RPMI7951 (cell line): ENCODE measurements around the gene SLC38A1. TPM values are rescaled to one million over a fixed set of nuclear protein-coding genes. Genes with fewer than 3 reads are reported as not detected.
A peak's percentile ranks its signal among the peaks of the same experiment; 100 is the strongest.
"Not testable (repeated sequence)": the region's sequence is repeated elsewhere in the genome, so short reads cannot be mapped to it uniquely, and the experiment has no call there.

Experiments
- DNase-seq: peaks from one replicate; pipeline ENCODE4 v3.0.0-alpha.2; 2012; ENCODE audit warnings: low read depth
- total RNA-seq: library from RNA; depleted of rRNA; stranded (reverse); fragments of >200 nt; shearing (Covaris generic); gene quantifications from 2 replicates; pipeline ENCODE4 v1.2.3, GENCODE V29; 2014

The SLC38A1 gene
- total RNA-seq, 1 experiment from 2014 or later = 7.3 TPM

DNA sequence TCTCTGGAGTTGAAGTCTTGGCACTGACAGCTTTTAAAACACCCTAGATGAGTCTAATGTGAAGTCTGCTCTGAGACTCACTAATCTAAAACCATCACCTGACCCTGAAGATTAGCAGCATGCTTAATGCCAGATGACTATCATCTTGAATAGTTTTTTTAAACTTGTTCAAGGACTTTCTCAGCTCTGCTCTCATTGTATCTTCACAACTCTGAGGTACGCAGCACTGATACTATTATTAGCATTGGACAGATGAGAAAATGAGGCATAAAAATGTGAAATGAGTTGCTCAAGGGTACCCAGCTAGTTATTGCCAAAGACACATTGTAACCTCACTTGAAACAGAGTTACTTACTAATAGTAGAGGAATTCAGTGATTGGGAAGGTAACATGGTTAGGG, 4.8 kb downstream of the SLC38A1 start:
- no peak for DNase-seq

DNA sequence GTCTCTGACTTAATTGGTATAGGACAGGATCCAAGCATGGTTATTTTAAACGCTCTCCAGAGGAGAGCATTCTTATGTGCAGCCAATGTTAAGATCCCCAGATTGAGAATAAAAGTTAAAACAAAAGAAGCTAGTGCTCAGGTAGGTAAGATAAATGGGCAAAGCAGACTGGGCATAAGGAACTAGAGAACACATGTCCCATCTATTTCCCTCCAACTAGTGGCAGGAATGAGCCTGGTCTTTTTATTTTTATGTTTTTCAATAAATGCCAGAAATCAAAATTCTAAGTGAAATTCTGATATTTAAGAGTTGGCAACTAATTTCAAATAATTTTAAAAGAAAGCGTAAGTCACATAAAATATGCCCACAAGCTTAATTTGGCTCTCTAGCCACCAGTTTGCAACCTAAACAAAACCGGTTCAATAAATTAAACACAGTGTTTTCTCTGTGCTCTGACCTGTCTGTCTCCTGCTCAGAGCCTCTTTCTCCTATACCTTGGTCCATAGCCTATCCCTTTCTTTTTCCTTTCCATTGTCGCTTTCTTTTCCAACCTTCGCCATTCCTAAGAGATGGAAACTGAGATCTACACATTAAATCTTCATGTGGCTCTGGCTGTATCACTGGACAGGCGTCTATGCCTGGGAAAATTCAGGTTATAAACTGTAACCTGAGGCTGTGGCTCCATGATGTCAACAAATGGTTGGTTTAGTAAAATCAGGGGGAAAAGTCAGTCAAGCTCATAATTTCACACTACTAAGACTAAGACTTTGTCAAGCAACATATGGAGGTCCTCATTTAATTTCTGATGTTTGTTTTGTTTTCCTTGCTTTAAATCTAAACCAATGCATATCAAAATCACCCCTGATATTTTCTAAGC, 5.5 kb downstream of the SLC38A1 start:
- no peak for DNase-seq

DNA sequence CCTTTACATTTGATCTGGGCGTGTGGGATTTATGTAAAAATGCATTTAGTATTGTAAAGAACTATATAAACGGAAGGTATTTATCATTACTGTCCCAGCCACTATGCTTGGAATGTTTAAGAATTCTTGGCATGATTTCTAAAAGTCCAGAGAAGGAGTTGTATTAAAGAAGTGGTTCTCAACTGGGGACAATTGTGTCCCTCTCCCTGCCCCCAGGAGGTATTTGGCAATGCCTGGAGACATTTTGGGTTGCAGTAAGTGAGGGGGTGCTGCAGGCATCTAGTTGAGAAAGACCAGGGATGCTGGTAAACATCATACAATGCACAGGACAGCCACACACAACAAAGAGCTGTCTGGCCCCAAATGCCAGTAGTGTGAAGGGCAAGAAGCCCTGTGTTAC, 7.2 kb downstream of the SLC38A1 start:
- DNase-seq = no peak

DNA sequence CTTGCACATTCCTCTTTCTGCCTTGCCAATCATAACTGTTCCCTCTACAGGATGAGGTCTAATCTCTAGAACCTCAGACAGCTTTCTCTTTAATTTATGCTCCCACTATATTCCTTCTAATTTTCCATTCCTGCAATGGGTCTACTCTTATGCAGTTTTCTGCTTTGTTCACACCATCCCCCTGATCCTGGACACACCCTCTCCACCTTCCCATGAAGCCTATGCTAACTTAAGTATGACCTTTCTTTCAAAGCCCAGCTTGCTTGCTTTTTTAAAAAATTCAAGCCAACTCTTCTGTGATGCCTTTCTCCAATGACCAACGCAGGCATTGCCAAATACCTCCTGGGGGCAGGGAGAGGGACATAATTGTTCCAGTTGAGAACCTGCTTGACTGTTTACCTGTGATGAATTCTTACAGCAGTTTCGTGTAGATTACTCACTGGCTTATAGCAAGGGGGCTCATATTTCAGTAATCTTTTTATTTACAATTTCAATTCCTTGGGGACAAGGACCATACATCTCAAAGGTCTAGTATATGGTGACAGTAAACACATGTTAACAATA, 7.8 kb downstream of the SLC38A1 start:
- no peak for DNase-seq

DNA sequence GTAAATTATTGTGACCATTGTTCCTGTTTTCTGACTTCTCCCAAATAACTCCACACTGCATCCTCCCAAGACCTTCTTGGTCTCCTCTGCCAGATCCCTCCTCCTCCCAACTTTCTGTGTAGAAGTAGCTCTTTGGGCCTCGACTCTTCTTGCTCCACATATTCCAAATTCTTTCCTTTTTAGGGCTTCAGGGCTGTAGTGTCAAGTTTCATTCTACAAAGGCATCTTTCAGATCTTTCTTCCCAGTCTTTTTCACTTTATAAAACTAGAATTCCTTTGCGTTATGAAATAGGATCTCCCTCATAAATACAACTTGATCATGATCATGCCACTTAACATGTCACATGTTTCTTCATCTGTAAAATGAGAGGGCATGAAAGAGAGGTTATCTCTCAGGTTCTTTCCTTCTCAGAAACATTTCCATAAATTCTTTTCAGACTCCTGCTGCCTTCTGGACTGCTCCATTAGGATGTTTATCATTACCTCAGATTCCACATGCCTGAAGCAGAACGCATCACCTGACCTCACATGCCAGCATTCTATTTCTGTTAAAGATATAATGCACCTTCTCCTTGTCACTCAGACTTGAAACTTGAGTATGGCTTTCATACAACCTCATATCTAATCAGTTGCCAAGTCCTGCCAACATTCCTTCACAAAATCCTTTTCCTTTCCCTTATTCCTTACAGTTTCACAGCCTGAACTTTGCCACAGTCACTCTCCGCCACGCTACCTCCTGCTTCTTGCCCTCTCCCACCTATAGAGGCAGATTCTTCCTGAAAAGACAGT, 8.5 kb downstream of the SLC38A1 start:
- DNase-seq = peak; percentile 31

DNA sequence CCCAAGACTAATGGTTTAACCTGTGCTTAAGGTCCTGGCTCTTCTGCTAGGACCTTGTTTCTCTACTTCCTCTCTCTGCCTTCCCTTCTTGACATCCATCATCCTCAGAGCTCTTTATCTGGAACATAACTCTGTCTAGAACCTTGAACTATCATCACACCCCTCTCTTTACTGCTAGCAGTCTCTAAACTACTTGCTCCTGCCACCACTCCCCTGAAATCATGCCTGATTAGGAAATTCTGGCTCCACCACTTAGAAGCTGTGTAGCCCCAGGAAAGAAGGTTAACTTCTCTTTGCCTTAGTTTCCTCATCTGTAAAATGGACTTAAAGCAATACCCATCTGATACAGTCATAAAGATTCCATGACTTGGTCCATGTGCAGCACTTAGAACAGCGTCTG, 9.1 kb downstream of the SLC38A1 start:
- DNase-seq = no peak

DNA sequence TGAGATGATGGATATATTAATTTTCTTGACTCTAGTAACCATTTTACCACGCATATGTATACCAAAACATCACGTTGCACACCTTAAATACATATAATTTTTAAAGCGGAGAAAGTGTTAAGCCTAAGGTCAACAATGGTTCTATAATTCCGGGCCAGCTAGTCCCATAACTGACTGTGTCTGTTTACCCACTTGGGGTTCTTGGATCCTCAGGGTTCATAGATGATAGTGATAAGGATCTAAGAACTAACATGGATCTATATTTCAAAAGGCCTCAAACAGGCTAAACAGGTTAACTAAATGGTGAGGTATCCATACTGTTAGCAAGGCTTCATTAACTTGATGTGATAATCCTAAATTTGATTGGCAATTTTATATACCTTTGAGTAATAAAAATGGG, 9.8 kb downstream of the SLC38A1 start:
- DNase-seq = no peak

DNA sequence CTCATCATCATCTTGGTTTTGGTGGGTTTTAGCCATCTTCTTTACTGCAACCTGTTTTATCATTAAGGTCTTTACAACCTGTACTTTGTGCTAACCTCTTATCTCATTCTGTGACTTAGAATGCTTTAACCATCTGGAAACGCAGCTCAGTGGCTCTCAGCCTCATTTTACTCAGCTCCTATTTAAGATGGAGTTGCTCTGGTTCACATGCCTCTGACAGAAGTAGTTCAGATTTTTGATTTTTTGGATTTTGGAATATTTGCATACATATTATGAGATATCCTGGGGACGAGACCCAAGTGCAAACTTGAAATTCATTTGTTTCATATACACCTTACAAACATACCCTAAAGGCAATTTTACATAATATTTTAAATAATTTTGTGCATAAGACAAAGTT, 10.7 kb downstream of the SLC38A1 start:
- no peak for DNase-seq

DNA sequence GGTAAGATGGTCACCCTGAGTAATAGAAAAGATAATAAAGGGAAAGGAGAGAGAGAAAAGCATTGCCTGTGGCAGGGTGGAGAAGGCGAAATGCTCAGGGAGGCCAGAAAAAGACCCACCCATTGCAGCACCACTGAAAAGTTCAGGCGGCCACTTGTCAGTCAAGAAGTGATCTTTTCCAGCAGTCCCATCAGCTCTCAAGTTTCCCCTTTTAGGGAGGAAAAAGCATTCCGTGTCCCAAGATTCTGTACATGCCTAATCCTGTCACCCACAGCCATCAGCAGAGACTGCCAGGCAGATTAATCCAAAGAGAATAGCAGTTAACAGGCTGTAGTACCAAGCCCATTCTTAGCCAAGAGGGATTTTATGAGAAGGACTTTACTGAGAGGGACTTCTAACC, 11.9 kb downstream of the SLC38A1 start:
- no peak for DNase-seq

DNA sequence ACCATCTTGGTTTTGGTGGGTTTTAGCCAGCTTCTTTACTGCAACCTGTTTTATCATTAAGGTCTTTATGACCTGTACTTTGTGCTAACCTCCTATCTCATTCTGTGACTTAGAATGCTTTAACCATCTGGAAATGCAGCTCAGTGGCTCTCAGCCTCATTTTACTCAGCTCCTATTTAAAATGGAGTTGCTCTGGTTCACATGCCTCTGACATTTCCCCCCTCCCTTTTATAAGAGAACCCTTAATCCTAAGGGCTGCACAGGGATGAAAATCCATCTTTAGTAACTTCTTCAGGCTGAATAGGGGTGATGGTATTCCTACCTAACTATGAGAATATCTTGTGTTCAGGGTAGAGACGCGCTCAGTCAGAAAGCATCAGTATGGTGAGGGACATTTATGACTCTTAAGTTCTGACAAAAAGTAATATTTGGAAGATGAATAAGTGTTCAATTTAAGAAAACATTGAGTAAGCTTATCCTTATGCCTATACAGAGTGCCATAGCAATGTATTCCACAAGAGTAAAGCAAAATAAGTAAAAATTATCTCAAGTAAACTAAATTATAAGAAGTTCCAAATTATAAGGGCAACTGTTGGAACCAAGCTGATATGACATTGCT, 15.2 kb downstream of the SLC38A1 start:
- DNase-seq = no peak

DNA sequence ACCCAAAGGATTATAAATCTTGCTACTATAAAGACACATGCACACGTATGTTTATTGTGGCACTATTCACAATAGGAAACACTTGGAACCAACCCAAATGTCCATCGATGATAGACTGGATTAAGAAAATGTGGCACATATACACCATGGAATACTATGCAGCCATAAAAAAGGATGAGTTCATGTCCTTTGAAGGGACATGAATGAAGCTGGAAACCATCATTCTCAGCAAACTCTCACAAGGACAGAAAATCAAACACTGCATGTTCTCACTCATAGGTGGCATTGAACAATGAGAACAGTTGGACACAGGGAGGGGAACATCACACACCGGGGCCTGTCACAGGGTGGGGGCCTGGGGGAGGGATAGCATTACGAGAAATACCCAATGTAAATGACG, 16.8 kb downstream of the SLC38A1 start:
- DNase-seq = not testable (repeated sequence)

DNA sequence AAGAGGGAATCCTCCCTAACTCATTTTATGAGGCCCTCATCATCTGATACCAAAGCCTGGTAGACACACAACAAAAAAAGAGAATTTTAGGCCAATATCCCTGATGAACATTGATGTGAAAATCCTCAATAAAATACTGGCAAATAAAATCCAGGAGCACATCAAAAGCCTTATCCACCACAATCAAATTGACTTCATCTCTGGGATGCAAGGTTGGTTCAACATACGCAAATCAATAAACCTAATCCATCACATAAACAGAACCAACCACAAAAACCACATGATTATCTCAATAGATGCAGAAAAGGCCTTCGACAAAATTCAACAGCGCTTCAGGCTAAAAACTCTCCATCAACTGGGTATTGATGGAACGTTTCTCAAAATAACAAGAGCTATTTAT, 18.9 kb downstream of the SLC38A1 start:
- DNase-seq = not testable (repeated sequence)

DNA sequence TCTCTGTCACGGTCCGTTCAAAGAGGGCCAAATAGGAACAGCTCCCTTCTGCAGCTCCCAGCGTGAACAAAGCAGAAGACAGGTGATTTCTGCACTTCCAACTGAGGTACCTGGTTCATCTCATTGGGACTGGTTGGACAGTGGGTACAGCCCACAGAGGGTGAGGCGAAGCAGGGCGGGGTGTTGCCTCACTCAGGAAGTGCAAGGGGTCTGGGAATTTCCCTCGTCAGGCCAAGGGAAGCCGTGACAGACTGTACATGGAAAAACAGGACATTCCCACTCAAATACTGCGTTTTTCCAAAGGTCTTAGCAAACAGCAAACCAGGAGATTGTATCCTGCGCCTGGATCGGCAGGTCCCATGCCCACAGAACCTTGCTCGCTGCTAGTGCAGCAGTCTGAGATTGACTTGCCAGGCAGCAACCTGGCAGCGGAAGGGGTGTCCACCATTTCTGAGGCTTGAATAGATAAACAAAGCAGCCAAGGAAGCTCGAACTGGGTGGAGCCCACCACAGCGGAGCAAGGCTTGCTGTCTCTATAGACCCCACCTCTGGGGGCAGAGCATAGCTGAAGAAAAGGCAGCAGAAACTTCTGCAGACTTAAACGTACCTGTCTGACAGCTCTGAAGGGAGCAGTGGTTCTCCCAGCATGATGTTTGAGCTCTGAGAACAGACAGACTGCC, 22.7 kb downstream of the SLC38A1 start:
- no peak for DNase-seq

DNA sequence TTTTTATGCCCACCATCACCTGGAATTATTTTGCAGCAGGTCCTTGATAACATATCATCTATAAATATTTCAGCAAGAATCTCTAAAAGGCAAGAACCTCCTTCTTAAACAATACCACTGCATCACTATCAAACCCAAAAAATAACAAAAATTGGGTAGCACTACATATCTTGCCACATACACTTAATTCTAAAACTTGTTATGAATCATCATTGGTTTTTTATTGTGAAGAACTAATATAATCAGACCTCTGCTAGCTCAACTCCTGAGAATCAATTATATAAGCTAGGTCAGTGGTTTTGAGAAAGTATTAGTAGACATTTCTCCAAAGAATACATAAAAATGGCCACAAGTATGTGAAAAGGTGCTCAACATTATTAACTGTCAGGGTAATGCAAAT, 23.8 kb downstream of the SLC38A1 start:
- no peak for DNase-seq

DNA sequence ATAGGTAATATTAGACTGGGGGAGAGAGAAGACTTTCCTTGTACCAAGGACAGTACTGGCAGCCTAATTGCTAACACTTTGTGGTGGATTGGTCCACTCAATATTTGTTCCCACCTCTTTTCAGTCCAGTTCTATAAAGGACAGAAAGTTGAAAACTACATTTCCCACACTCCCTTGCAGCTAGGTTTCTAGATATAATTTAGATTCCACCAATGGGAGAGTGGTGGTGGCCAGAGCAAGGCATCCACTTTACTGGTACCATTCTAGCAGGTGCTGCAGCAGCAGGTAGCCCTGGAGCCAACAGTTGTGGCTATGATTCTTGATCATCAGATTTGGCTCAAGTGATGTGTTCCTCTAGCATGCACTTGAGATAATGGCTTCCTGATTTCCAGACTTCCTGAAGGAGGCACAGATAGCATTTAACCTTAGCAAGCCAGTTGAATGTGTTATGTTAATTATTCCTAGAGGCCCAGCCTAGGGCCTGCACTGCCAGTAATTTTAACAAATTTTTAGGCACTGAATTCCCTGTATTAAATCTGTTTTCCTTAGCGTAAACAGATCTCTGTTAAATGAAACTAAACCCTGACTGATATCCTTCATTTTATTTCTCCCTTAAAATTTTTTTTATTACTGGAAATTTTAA, 24.4 kb downstream of the SLC38A1 start:
- DNase-seq = no peak

DNA sequence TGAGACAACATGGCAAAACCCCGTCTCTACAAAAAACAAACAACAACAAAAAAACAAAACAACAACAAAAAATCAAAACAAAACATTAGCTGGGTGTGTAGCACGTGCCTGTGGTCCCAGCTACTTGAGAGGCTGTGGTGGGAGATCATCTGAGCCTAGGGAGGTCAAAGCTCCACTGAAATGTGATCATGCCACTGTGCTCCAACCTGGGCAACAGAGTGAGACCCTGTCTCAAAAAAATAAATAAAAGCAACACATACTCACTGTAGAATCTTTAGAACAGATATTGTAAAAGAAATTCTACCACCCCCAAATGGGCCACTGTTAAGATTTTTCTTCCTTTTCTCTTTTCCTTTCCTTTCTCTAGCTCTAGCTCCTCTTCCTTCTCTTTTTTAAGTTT, 26.3 kb downstream of the SLC38A1 start:
- DNase-seq = no peak

DNA sequence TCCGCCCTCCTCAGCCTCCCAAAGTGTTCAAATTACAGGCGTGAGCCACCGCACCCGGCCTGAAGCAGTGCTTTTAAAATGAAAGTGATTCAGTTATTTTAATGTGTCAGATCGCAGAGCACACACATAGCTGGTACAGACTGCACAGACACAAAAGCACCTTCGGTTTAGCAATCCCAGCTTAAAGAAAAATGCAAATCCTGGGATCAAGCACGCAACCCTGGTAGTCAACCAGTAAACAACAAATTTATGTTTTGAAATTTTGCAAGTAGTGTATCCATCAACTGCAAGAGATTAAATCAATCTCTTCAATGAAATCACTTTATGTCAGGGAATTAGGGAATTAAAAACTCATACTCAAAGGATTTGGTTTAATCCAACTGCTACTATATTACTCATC, 28.4 kb downstream of the SLC38A1 start:
- peak; percentile 24 for DNase-seq

DNA sequence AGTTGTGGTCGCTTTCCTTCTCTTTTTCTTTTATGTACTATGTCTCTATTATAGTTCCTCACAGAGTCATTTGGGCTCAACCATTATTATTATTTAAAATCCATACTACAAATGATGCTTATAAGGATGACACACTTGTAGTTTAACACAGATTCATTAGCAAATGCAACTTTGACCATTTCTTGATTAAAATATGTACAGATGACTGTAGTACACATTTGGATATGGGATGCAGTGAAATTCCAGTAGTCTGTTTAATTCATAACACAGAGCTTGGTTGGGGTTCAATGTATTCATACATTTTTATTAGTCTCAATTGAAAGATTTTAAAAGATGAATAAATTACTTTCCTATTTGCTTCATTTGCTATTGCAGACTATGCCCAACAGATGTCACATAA, 30.0 kb downstream of the SLC38A1 start:
- DNase-seq = no peak

DNA sequence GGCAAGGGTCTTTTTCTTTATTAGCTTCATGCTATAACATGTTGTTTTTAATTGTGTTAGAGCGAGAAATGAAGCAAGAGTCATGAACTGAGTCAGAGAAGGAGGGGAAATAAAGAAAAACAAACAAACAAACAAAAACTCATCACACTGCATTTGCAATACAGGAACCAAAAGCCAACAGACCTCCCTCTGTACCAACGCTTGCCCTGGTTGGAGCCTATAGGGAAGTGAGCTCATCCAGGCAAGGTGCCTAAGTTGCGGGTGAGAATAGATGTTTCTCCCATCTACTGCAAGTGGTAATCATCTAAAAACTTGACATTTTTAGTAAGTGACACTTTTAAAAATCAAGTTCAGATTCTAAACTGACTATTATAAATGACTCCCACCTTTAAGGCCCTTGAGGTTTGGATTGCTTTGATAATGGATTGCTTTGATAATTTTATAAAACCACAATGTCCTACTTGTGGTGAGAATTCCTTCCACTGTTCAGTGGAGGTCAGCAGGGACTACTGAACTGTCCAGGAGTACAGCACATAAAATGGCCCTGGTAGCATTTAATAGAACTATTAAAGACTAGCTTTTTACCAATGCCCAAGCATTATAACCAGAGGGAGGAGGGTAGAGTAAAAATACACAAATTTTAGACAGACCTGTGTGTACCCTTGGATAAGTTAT, 31.3 kb downstream of the SLC38A1 start:
- DNase-seq = no peak

DNA sequence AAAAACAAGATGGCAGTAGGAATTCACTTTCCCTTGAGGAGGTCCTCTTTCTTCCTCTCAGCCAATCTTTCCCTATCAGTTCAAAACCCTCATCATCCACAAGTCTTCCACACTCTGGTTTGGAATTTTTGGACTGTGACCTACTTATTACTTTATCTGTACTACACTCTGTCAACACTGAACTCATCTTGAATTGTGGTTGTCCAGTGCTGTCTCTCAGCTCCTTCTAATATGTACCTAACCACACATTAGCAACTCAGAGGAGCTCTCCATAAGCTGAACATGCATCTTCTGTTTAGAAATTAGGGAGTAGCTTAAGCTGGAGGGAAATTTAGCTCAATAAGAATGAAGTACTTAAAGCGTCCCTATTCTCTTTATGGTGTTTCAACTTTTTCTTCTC, 34.8 kb downstream of the SLC38A1 start:
- DNase-seq = no peak

DNA sequence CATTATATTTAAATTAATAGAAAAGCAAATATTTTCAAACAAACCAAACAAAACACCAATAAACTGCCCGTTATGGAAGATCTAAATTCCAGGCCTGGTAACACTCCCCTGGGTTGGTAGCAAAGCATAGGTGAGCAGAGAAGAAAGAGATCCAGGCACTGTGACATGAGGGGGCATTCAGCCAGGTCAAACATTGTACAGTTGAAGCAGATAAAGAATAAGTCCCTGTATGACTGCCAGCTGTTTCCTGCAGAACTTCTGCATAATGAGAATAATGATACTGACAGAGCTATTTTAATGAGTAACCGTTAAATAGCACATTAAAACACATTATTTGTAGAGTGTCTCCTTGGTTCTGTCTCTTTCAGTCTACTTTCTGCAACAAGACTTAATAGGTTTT, 35.4 kb downstream of the SLC38A1 start:
- no peak for DNase-seq
